Measurements from ENCODE around the gene WDR91.

DNA sequence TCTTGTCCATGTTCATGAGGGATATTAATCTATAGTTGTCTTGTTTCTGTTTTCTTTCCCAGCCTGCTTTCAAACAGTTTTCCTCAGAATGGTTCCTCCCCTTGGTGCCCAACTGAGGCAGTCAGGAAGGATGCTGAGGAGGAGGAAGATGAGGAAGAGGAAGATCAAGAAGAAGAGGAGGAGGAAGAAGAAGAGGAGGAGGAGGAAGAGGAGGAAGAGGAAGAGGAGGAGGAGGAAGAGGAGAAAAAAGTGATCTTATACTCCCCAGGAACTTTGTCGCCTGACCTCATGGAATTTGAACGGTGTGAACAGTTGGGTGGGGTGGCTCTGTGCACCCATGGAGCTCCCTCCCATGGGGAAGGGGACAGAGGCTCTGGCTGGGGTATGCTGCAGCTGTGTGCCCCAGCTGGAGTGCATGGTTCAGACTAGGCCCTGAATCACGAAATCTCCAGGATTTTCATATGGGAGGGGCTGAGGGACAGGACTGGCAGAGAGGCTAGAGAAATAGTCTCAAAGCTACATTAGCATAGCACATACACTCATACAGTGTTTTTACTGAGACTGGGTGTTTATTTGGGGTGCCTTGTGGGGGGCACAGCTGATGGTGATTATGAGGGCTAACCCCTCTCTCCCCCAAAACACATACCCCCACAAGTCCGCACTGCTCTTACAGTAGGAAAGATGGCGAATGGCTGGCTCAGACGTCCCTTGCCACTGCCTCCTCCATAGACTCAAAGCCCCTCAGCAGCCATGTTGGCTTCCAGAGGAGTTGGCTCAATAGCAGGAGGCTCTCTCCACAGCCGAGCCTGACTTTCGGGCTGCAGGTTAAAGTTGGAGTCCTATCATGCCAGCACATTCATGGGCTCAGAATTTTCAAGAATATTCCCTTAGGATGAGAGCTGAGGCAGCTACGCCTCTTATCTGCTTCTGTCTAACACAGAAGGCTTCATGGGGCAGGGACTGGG is 34.2 kb upstream of the WDR91 start:
- TF ChIP-seq, protein P1, sequence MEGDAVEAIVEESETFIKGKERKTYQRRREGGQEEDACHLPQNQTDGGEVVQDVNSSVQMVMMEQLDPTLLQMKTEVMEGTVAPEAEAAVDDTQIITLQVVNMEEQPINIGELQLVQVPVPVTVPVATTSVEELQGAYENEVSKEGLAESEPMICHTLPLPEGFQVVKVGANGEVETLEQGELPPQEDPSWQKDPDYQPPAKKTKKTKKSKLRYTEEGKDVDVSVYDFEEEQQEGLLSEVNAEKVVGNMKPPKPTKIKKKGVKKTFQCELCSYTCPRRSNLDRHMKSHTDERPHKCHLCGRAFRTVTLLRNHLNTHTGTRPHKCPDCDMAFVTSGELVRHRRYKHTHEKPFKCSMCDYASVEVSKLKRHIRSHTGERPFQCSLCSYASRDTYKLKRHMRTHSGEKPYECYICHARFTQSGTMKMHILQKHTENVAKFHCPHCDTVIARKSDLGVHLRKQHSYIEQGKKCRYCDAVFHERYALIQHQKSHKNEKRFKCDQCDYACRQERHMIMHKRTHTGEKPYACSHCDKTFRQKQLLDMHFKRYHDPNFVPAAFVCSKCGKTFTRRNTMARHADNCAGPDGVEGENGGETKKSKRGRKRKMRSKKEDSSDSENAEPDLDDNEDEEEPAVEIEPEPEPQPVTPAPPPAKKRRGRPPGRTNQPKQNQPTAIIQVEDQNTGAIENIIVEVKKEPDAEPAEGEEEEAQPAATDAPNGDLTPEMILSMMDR (conservative IDR thresholded peaks at IDR 0.05 in 1 of 2, IDR thresholded peaks at IDR 0.05 in 1 of 2; ENCODE audit: extremely low read depth in 1 of 2, insufficient read depth in 1 of 2, low read depth in 1 of 2, low read length in 2 of 2), result no peak
- TF ChIP-seq EZH2 (IDR thresholded peaks at IDR 0.05; ENCODE audit: borderline replicate concordance, low read length), result no peak
